ENCODE measurements around the gene MARCHF10. TPM values are rescaled to one million over a fixed set of nuclear protein-coding genes. Genes with fewer than 3 reads are reported as not detected.

Gene MARCHF10
- polyA plus RNA-seq, 3 donors, result not detected

- H3K4me3 Mint-ChIP-seq, result no peak overlapping the region
- 95% methylated on average over 5 of the region's 5 CpGs for WGBS (ENCODE audit: insufficient coverage)
- TF ChIP-seq CTCF (IDR thresholded peaks at IDR 0.05), result no peak
- Histone ChIP-seq H2AFZ (ENCODE audit: insufficient read depth, low read depth, low read length, poor library complexity, severe bottlenecking) (no peak overlapping the region), H3K4me2 (replicated peaks; ENCODE audit: extremely low read depth, low read length, poor library complexity, severe bottlenecking) (no peak overlapping the region), H3K9me3 (replicated peaks in 1 of 2; ENCODE audit: control insufficient read depth in 1 of 2, insufficient read depth in 1 of 2, low read length in 2 of 2) (no peaks in the 10 kb centered on the region), H3K4me1 (ENCODE audit: control insufficient read depth in 1 of 2, insufficient read depth in 2 of 2, low read length in 2 of 2) (no peaks in the 10 kb centered on the region), H3K9ac (ENCODE audit: insufficient read depth, low read length, poor library complexity, severe bottlenecking) (no peak overlapping the region), H3K79me2 (ENCODE audit: insufficient read depth, low read length) (no peaks in the 10 kb centered on the region), H3K36me3 (replicated peaks in 1 of 2; ENCODE audit: control insufficient read depth in 1 of 2, insufficient read depth in 2 of 2, low read length in 2 of 2) (no peaks in the 10 kb centered on the region), H3K27ac (ENCODE audit: low read depth in 1 of 2, low read length in 2 of 2) (no peak overlapping the region), H3K27me3 (ENCODE audit: control insufficient read depth in 2 of 2, insufficient read depth in 2 of 2, low read length in 2 of 2) (no peaks in the 10 kb centered on the region), H4K20me1 (ENCODE audit: insufficient read depth, low read length) (no peaks in the 10 kb centered on the region), H3K4me3 (replicated peaks in 1 of 3; ENCODE audit: low read depth in 2 of 3, low read length in 3 of 3) (no peak overlapping the region)
- no peaks in the 10 kb centered on the region for H3K4me1 Mint-ChIP-seq
- no peaks in the 10 kb centered on the region for H3K36me3 Mint-ChIP-seq
- DNase-seq, result no peak
- no peak overlapping the region for H3K27ac Mint-ChIP-seq
- intact Hi-C loops (cut with micrococcal nuclease), result no loop called here
- H3K9me3 Mint-ChIP-seq, result peaks cover 0 to 7% (median 0%) of the 10 kb centered on the region in 7 donors
- peaks cover 1 to 11% (median 5%) of the 10 kb centered on the region in 3 donors for H3K27me3 Mint-ChIP-seq (ENCODE audit: low read depth in 3 of 3)
Measured at GRCh38 chr17:62848334-62848733, 40.2 kb upstream of the MARCHF10 start.

GRCh38 chr17:62847426-62847825 is 39.3 kb upstream of the MARCHF10 start:
- Mint-ChIP-seq H3K4me3 (no peak overlapping the region), H3K4me1 (no peaks in the 10 kb centered on the region), H3K9me3 (peaks cover 0 to 7% (median 0%) of the 10 kb centered on the region in 7 donors), H3K27ac (no peak overlapping the region), H3K36me3 (no peaks in the 10 kb centered on the region), H3K27me3 (ENCODE audit: low read depth in 3 of 3) (peaks cover 1 to 11% (median 4%) of the 10 kb centered on the region in 3 donors)
- Histone ChIP-seq H3K79me2 (ENCODE audit: insufficient read depth, low read length) (no peaks in the 10 kb centered on the region), H3K9me3 (replicated peaks in 1 of 2; ENCODE audit: control insufficient read depth in 1 of 2, insufficient read depth in 1 of 2, low read length in 2 of 2) (no peaks in the 10 kb centered on the region), H3K9ac (ENCODE audit: insufficient read depth, low read length, poor library complexity, severe bottlenecking) (no peak overlapping the region), H2AFZ (ENCODE audit: insufficient read depth, low read depth, low read length, poor library complexity, severe bottlenecking) (no peak overlapping the region), H3K36me3 (replicated peaks in 1 of 2; ENCODE audit: control insufficient read depth in 1 of 2, insufficient read depth in 2 of 2, low read length in 2 of 2) (no peaks in the 10 kb centered on the region), H3K4me1 (ENCODE audit: control insufficient read depth in 1 of 2, insufficient read depth in 2 of 2, low read length in 2 of 2) (no peaks in the 10 kb centered on the region), H3K4me2 (replicated peaks; ENCODE audit: extremely low read depth, low read length, poor library complexity, severe bottlenecking) (no peak overlapping the region), H3K27ac (ENCODE audit: low read depth in 1 of 2, low read length in 2 of 2) (no peak overlapping the region), H4K20me1 (ENCODE audit: insufficient read depth, low read length) (no peaks in the 10 kb centered on the region), H3K4me3 (replicated peaks in 1 of 3; ENCODE audit: low read depth in 2 of 3, low read length in 3 of 3) (no peak overlapping the region), H3K27me3 (ENCODE audit: control insufficient read depth in 2 of 2, insufficient read depth in 2 of 2, low read length in 2 of 2) (no peaks in the 10 kb centered on the region)
- DNase-seq, result no peak
- 98% methylated on average over 6 of the region's 9 CpGs for WGBS (ENCODE audit: insufficient coverage)
- intact Hi-C loops (cut with micrococcal nuclease), result no loop called here
- TF ChIP-seq CTCF (IDR thresholded peaks at IDR 0.05), result no peak

All from CD14-positive monocyte (primary cell).